ACC112 (cell line): ENCODE data around the gene CLASP2.
A peak's percentile ranks its signal among the peaks of the same experiment; 100 is the strongest.

Experiments used
- H2AFZ ChIP-seq: fragments of 200-600 bp; sonication (generic); one replicate; pipeline ENCODE4 v1.6.0; 2017; ENCODE audit warnings: antibody characterized with exemption, low read length; ENCODE audit not compliant: unreplicated experiment
- H3K27ac ChIP-seq: fragments of 200-600 bp; sonication (generic); 2 replicates; pipeline ENCODE4 v1.5.1; 2014; ENCODE audit warnings: low read depth, mild to moderate bottlenecking, antibody characterized with exemption, low read length, moderate library complexity
- H3K27me3 ChIP-seq: fragments of 200-600 bp; sonication (generic); 2 replicates; pipeline ENCODE4 v1.6.1; 2014; ENCODE audit warnings: mild to moderate bottlenecking, antibody characterized with exemption, low read length, moderate library complexity, mixed read lengths; ENCODE audit not compliant: insufficient read depth
- H3K36me3 ChIP-seq: fragments of 200-600 bp; sonication (generic); 2 replicates; pipeline ENCODE4 v1.6.1; 2016; ENCODE audit warnings: mild to moderate bottlenecking, antibody characterized with exemption, low read length, moderate library complexity, mixed read lengths; ENCODE audit not compliant: insufficient read depth
- H3K4me1 ChIP-seq: fragments of 200-600 bp; sonication (generic); one replicate; pipeline ENCODE4 v1.6.1; 2016; ENCODE audit warnings: low read length, mixed read lengths; ENCODE audit not compliant: insufficient read depth, unreplicated experiment, control insufficient read depth
- H3K4me3 ChIP-seq: fragments of 200-600 bp; sonication (generic); 2 replicates; pipeline ENCODE4 v1.5.1; 2014; ENCODE audit warnings: mild to moderate bottlenecking, low read depth, low read length
- H3K79me2 ChIP-seq: fragments of 200-600 bp; sonication (generic); one replicate; pipeline ENCODE4 v1.6.0; 2016; ENCODE audit warnings: low read length; ENCODE audit not compliant: control insufficient read depth, unreplicated experiment, insufficient read depth

The CLASP2 gene

GRCh38 chr3:33729993-33730392, 11.9 kb upstream of the CLASP2 start:
- Histone ChIP-seq H3K79me2 (no peaks in the 10 kb centered on the region), H3K27me3 (no peaks in the 10 kb centered on the region), H2AFZ (no peak overlapping the region), H3K27ac (no peak overlapping the region), H3K4me1 (no peaks in the 10 kb centered on the region), H3K4me3 (no peak overlapping the region), H3K36me3 (no peaks in the 10 kb centered on the region)

GRCh38 chr3:33724256-33724655, 6.2 kb upstream of the CLASP2 start:
- Histone ChIP-seq H3K4me1 (peaks cover 16% of the 10 kb centered on the region), H3K36me3 (no peaks in the 10 kb centered on the region), H3K27ac (no peak overlapping the region), H3K27me3 (no peaks in the 10 kb centered on the region), H2AFZ (no peak overlapping the region), H3K4me3 (no peak overlapping the region), H3K79me2 (no peaks in the 10 kb centered on the region)

GRCh38 chr3:33722626-33723370, 4.7 kb upstream of the CLASP2 start:
- H3K27ac ChIP-seq: peak overlapping the region; percentile 49
- H3K36me3 ChIP-seq: no peaks in the 10 kb centered on the region
- peaks cover 21% of the 10 kb centered on the region for H3K4me1 ChIP-seq
- peak overlapping the region; percentile 85 for H2AFZ ChIP-seq
- no peaks in the 10 kb centered on the region for H3K27me3 ChIP-seq
- peak overlapping the region; percentile 26; the same call in 1 of the 2 replicates for H3K4me3 ChIP-seq
- H3K79me2 ChIP-seq: no peaks in the 10 kb centered on the region

- no peaks in the 10 kb centered on the region for H3K36me3 ChIP-seq
- H2AFZ ChIP-seq: peak overlapping the region; percentile 85
- H3K27me3 ChIP-seq: no peaks in the 10 kb centered on the region
- H3K4me1 ChIP-seq: peaks cover 21% of the 10 kb centered on the region
- H3K79me2 ChIP-seq: peaks cover under 1% of the 10 kb centered on the region
- peak overlapping the region; percentile 49 for H3K27ac ChIP-seq
- H3K4me3 ChIP-seq: no peak overlapping the region; the same call in 1 of the 2 replicates
Observed at GRCh38 chr3:33722191-33722590, 4.1 kb upstream of the CLASP2 start.

GRCh38 chr3:33718595-33718907, 497 bp upstream of the CLASP2 start:
- Histone ChIP-seq H2AFZ (peak overlapping the region; percentile 87), H3K36me3 (no peaks in the 10 kb centered on the region), H3K27ac (peak overlapping the region; percentile 73), H3K27me3 (no peaks in the 10 kb centered on the region), H3K79me2 (peaks cover 37% of the 10 kb centered on the region), H3K4me3 (peak overlapping the region; percentile 95), H3K4me1 (peaks cover 33% of the 10 kb centered on the region)

- Histone ChIP-seq H3K27ac (peak overlapping the region; percentile 73), H3K4me1 (peaks cover 25% of the 10 kb centered on the region), H3K79me2 (peaks cover 46% of the 10 kb centered on the region), H3K4me3 (peak overlapping the region; percentile 95), H3K36me3 (no peaks in the 10 kb centered on the region), H3K27me3 (no peaks in the 10 kb centered on the region), H2AFZ (peak overlapping the region; percentile 87)
Observed at GRCh38 chr3:33717616-33717865, 513 bp downstream of the CLASP2 start.

GRCh38 chr3:33716227-33716626, 1.8 kb downstream of the CLASP2 start:
- peaks cover 57% of the 10 kb centered on the region for H3K79me2 ChIP-seq
- peak overlapping the region; percentile 28 for H2AFZ ChIP-seq
- no peaks in the 10 kb centered on the region for H3K27me3 ChIP-seq
- H3K36me3 ChIP-seq: no peaks in the 10 kb centered on the region; the same call in 1 of the 2 replicates
- H3K27ac ChIP-seq: no peak overlapping the region
- H3K4me3 ChIP-seq: peak overlapping the region; percentile 95
- H3K4me1 ChIP-seq: peaks cover 17% of the 10 kb centered on the region

GRCh38 chr3:33711100-33711499, 7.0 kb downstream of the CLASP2 start:
- Histone ChIP-seq H3K36me3 (peaks cover 3% of the 10 kb centered on the region), H3K27me3 (no peaks in the 10 kb centered on the region), H3K4me1 (peaks cover 8% of the 10 kb centered on the region), H3K79me2 (peaks cover 81% of the 10 kb centered on the region), H3K4me3 (no peak overlapping the region), H2AFZ (no peak overlapping the region), H3K27ac (no peak overlapping the region)

- no peak overlapping the region for H3K27ac ChIP-seq
- no peak overlapping the region for H2AFZ ChIP-seq
- H3K4me1 ChIP-seq: no peaks in the 10 kb centered on the region
- peaks cover 15% of the 10 kb centered on the region for H3K36me3 ChIP-seq
- H3K27me3 ChIP-seq: no peaks in the 10 kb centered on the region
- no peak overlapping the region for H3K4me3 ChIP-seq
- H3K79me2 ChIP-seq: peaks cover 64% of the 10 kb centered on the region
Observed at GRCh38 chr3:33706056-33706455, 12.0 kb downstream of the CLASP2 start.

- Histone ChIP-seq H3K4me1 (no peaks in the 10 kb centered on the region), H3K27ac (no peak overlapping the region), H3K27me3 (no peaks in the 10 kb centered on the region), H3K4me3 (no peak overlapping the region), H2AFZ (no peak overlapping the region), H3K79me2 (peaks cover 58% of the 10 kb centered on the region), H3K36me3 (peaks cover 17% of the 10 kb centered on the region)
Observed at GRCh38 chr3:33704891-33705290, 13.2 kb downstream of the CLASP2 start.

- Histone ChIP-seq H3K79me2 (peaks cover 54% of the 10 kb centered on the region), H3K36me3 (peaks cover 25% of the 10 kb centered on the region), H3K27ac (no peak overlapping the region), H2AFZ (no peak overlapping the region), H3K4me3 (no peak overlapping the region), H3K4me1 (no peaks in the 10 kb centered on the region), H3K27me3 (no peaks in the 10 kb centered on the region)
Observed at GRCh38 chr3:33699275-33699674, 18.8 kb downstream of the CLASP2 start.
